ENCODE results near the gene DRC1. TPM values are rescaled to one million over a fixed set of nuclear protein-coding genes. Genes with fewer than 3 reads are reported as not detected.

DRC1 gene
- total and polyA plus RNA-seq, 7 donors, result 0.06 to 0.54 TPM; not detected in 5

DNA sequence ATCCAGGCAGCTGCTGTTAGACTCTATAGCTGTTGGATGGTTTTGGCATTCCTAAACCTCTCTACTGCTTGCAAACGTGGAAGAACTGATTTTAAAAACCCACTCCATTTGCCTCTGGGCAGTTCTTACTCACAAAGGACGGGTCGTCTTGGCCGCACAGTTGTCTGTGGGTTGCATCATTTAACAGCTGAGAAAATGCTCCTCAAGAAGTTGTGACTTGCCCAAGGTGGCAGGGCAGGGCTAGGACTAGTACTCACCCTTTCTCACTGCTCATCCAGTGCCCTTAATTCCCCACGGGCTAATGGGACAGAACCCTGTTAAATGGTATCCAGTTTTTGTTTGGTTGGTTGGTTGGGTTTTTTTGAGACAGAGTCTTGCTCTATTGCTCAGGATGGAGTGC lies 997 bp upstream of the DRC1 start:
- TF ChIP-seq EP300 (IDR thresholded peaks at IDR 0.05) (no peak), POLR2A (IDR thresholded peaks at IDR 0.05) (no peak), POLR2AphosphoS5 (IDR thresholded peaks at IDR 0.05) (no peak)
- TF ChIP-seq, protein P1, sequence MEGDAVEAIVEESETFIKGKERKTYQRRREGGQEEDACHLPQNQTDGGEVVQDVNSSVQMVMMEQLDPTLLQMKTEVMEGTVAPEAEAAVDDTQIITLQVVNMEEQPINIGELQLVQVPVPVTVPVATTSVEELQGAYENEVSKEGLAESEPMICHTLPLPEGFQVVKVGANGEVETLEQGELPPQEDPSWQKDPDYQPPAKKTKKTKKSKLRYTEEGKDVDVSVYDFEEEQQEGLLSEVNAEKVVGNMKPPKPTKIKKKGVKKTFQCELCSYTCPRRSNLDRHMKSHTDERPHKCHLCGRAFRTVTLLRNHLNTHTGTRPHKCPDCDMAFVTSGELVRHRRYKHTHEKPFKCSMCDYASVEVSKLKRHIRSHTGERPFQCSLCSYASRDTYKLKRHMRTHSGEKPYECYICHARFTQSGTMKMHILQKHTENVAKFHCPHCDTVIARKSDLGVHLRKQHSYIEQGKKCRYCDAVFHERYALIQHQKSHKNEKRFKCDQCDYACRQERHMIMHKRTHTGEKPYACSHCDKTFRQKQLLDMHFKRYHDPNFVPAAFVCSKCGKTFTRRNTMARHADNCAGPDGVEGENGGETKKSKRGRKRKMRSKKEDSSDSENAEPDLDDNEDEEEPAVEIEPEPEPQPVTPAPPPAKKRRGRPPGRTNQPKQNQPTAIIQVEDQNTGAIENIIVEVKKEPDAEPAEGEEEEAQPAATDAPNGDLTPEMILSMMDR (IDR thresholded peaks at IDR 0.05), result no peak
- H3K27me3 ChIP-seq, result peaks cover 0 to 5% (median 0%) of the 10 kb centered on the region in 3 donors
- intact Hi-C loops (cut with DNase I), result no loop called here
- peaks cover 0 to 6% (median 0%) of the 10 kb centered on the region in 4 donors for H3K36me3 ChIP-seq
- no peak for DNase-seq
- H3K4me1 ChIP-seq, result peaks cover 0 to 9% (median 8%) of the 10 kb centered on the region in 4 donors
- H3K27ac ChIP-seq, result no peak overlapping the region
- no peak overlapping the region for H3K4me3 ChIP-seq
- H3K9me3 ChIP-seq, result no peaks in the 10 kb centered on the region
- WGBS, 2 donors, result 83% methylated on average over 5 of the region's 5 CpGs

GRCh38 chr2:26407526-26407925 lies 5.8 kb downstream of the DRC1 start:
- Histone ChIP-seq H3K4me1 (no peaks in the 10 kb centered on the region), H3K36me3 (no peaks in the 10 kb centered on the region), H3K9me3 (no peaks in the 10 kb centered on the region), H3K27me3 (no peaks in the 10 kb centered on the region), H3K4me3 (no peak overlapping the region), H3K27ac (no peak overlapping the region)
- intact Hi-C loops (cut with DNase I), result no loop called here
- 54 to 72% methylated on average over 9 of the region's 9 CpGs for WGBS, 2 donors
- no peak for DNase-seq
- TF ChIP-seq EP300 (IDR thresholded peaks at IDR 0.05) (no peak), POLR2A (IDR thresholded peaks at IDR 0.05) (no peak), POLR2AphosphoS5 (IDR thresholded peaks at IDR 0.05) (no peak)
- TF ChIP-seq, protein P1 (IDR thresholded peaks at IDR 0.05), result no peak

DNA sequence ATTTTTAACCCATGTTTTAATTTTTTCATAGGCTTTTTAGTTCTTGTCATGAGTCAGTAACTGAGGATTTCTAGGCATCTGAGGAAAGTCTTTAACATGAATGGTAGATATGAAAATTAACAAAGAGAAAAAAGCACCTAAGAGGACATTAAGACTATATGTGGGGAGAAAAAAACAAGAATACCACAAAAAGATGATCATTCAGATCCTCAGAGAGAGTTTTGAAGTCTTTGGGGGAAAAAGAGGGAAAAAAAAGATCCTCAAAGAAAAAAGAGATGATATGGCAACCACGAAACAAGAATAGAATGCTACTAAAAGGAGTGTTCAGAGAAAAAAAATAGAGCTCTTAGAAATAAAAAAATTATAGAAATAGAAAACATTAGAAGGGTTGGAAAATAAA lies 8.1 kb downstream of the DRC1 start:
- no peak for TF ChIP-seq POLR2A (IDR thresholded peaks at IDR 0.05)
- TF ChIP-seq, protein P1 (IDR thresholded peaks at IDR 0.05), result no peak
- no peak for TF ChIP-seq POLR2AphosphoS5 (IDR thresholded peaks at IDR 0.05)
- no peak for TF ChIP-seq EP300 (IDR thresholded peaks at IDR 0.05)
- intact Hi-C loops (cut with DNase I), result no loop called here

GRCh38 chr2:26410764-26411243 lies 9.1 kb downstream of the DRC1 start:
- Histone ChIP-seq H3K4me1 (no peaks in the 10 kb centered on the region), H3K4me3 (no peak overlapping the region), H3K27me3 (no peaks in the 10 kb centered on the region), H3K27ac (no peak overlapping the region), H3K9me3 (no peaks in the 10 kb centered on the region), H3K36me3 (no peaks in the 10 kb centered on the region)
- WGBS, 2 donors, result 83 to 87% methylated on average over 2 of the region's 2 CpGs
- DNase-seq, result no peak
- no peak for TF ChIP-seq POLR2A (IDR thresholded peaks at IDR 0.05)
- no peak for TF ChIP-seq POLR2AphosphoS5 (IDR thresholded peaks at IDR 0.05)
- no peak for TF ChIP-seq EP300 (IDR thresholded peaks at IDR 0.05)
- TF ChIP-seq, protein P1 (IDR thresholded peaks at IDR 0.05), result no peak
- intact Hi-C loops (cut with DNase I), result no loop called here

More for the DNA sequence above, 8.1 kb downstream of the DRC1 start:
- H3K27ac ChIP-seq, result no peak overlapping the region
- no peaks in the 10 kb centered on the region for H3K4me1 ChIP-seq
- no peak overlapping the region for H3K4me3 ChIP-seq
- 51 to 92% methylated on average over 1 of the region's 1 CpG for WGBS, 2 donors
- DNase-seq, result no peak
- H3K27me3 ChIP-seq, result no peaks in the 10 kb centered on the region
- H3K36me3 ChIP-seq, result no peaks in the 10 kb centered on the region
- H3K9me3 ChIP-seq, result no peaks in the 10 kb centered on the region

GRCh38 chr2:26411419-26411818 lies 9.7 kb downstream of the DRC1 start:
- DNase-seq, result no peak
- H3K27ac ChIP-seq, result no peak overlapping the region
- no peaks in the 10 kb centered on the region for H3K36me3 ChIP-seq
- no peak overlapping the region for H3K4me3 ChIP-seq
- intact Hi-C loops (cut with DNase I), result no loop called here
- WGBS, 2 donors, result 93 to 96% methylated on average over 6 of the region's 6 CpGs
- TF ChIP-seq POLR2A (IDR thresholded peaks at IDR 0.05) (no peak), EP300 (IDR thresholded peaks at IDR 0.05) (no peak), POLR2AphosphoS5 (IDR thresholded peaks at IDR 0.05) (no peak)
- TF ChIP-seq, protein P1 (IDR thresholded peaks at IDR 0.05), result no peak
- no peaks in the 10 kb centered on the region for H3K4me1 ChIP-seq
- H3K9me3 ChIP-seq, result no peaks in the 10 kb centered on the region
- H3K27me3 ChIP-seq, result no peaks in the 10 kb centered on the region
